ENCODE data around the gene SPATA31D3. TPM values are rescaled to one million over a fixed set of nuclear protein-coding genes. Genes with fewer than 3 reads are reported as not detected.

The SPATA31D3 gene
- total and polyA plus RNA-seq, 2 donors (not counting 1 experiment from before 2014, with no cell fraction given): not detected

- Histone ChIP-seq H3K9ac (ENCODE audit: low read length) (no peak overlapping the region), H3K36me3 (replicated peaks in 1 of 2; ENCODE audit: control extremely low read depth in 1 of 2, control insufficient read depth in 1 of 2, extremely low read depth in 1 of 2, insufficient read depth in 2 of 2, low read length in 1 of 2) (no peaks in the 10 kb centered on the region), H3K27ac (ENCODE audit: low read length in 2 of 2) (no peak overlapping the region), H4K20me1 (ENCODE audit: control insufficient read depth, insufficient read depth, low read length, poor library complexity, severe bottlenecking) (no peaks in the 10 kb centered on the region), H3K27me3 (replicated peaks in 1 of 4; ENCODE audit: control extremely low read depth in 1 of 4, control insufficient read depth in 3 of 4, insufficient read depth in 4 of 4, low read length in 3 of 4) (no peaks in the 10 kb centered on the region), H3K79me2 (ENCODE audit: control insufficient read depth, insufficient read depth, low read length) (no peaks in the 10 kb centered on the region), H3K4me3 (ENCODE audit: control extremely low read depth in 1 of 5, extremely low read depth in 1 of 5, insufficient read depth in 1 of 5, low read depth in 2 of 5, low read length in 4 of 5) (no peak overlapping the region), H2AFZ (ENCODE audit: insufficient read depth, low read depth, low read length, poor library complexity, severe bottlenecking) (peak overlapping the region; percentile 16), H3K4me2 (replicated peaks; ENCODE audit: low read depth, low read length, poor library complexity, severe bottlenecking) (no peak overlapping the region), H3K9me3 (ENCODE audit: control extremely low read depth in 1 of 3, control insufficient read depth in 2 of 3, insufficient read depth in 1 of 3, low read length in 2 of 3) (peaks cover under 1 to 10% (median 1%) of the 10 kb centered on the region in 3 donors), H3K4me1 (ENCODE audit: control insufficient read depth in 2 of 2, insufficient read depth in 2 of 2, low read length in 2 of 2) (peaks cover 0 to 9% of the 10 kb centered on the region in 2 donors)
- intact Hi-C loops (cut with micrococcal nuclease): no loop called here
- peaks cover 22% of the 10 kb centered on the region for H3K4me1 Mint-ChIP-seq
- H3K27ac Mint-ChIP-seq: no peak overlapping the region
- no peaks in the 10 kb centered on the region for H3K27me3 Mint-ChIP-seq
- no peaks in the 10 kb centered on the region for H3K9me3 Mint-ChIP-seq (ENCODE audit: insufficient read depth)
- ChIA-PET CTCF (no interaction called here), POLR2A (no interaction called here)
- no peak for TF ChIP-seq EZH2 (IDR thresholded peaks at IDR 0.05; ENCODE audit: borderline replicate concordance, insufficient read depth, low read depth, low read length, poor library complexity, severe bottlenecking)
- no peak for TF ChIP-seq CTCF (IDR thresholded peaks at IDR 0.05)
- DNase-seq: no peak
- peak; percentile 31 for ATAC-seq (ENCODE audit: low read depth)
- WGBS (ENCODE audit: insufficient coverage): 100% methylated on average over 1 of the region's 2 CpGs
- H3K4me3 Mint-ChIP-seq: no peak overlapping the region
These were observed 35.9 kb downstream of the SPATA31D3 start for GRCh38 chr9:81979196-81979595.

- Histone ChIP-seq H2AFZ (ENCODE audit: insufficient read depth, low read depth, low read length, poor library complexity, severe bottlenecking) (no peak overlapping the region), H3K9me3 (ENCODE audit: control extremely low read depth in 1 of 3, control insufficient read depth in 2 of 3, insufficient read depth in 1 of 3, low read length in 2 of 3) (peaks cover 0 to 10% (median 0%) of the 10 kb centered on the region in 3 donors), H3K79me2 (ENCODE audit: control insufficient read depth, insufficient read depth, low read length) (no peaks in the 10 kb centered on the region), H3K4me3 (ENCODE audit: control extremely low read depth in 1 of 5, extremely low read depth in 1 of 5, insufficient read depth in 1 of 5, low read depth in 2 of 5, low read length in 4 of 5) (no peak overlapping the region), H3K27me3 (replicated peaks in 1 of 4; ENCODE audit: control extremely low read depth in 1 of 4, control insufficient read depth in 3 of 4, insufficient read depth in 4 of 4, low read length in 3 of 4) (no peaks in the 10 kb centered on the region), H4K20me1 (ENCODE audit: control insufficient read depth, insufficient read depth, low read length, poor library complexity, severe bottlenecking) (no peaks in the 10 kb centered on the region), H3K4me2 (replicated peaks; ENCODE audit: low read depth, low read length, poor library complexity, severe bottlenecking) (no peak overlapping the region), H3K4me1 (ENCODE audit: control insufficient read depth in 2 of 2, insufficient read depth in 2 of 2, low read length in 2 of 2) (peaks cover 0 to 9% of the 10 kb centered on the region in 2 donors), H3K9ac (ENCODE audit: low read length) (no peak overlapping the region), H3K36me3 (replicated peaks in 1 of 2; ENCODE audit: control extremely low read depth in 1 of 2, control insufficient read depth in 1 of 2, extremely low read depth in 1 of 2, insufficient read depth in 2 of 2, low read length in 1 of 2) (no peaks in the 10 kb centered on the region), H3K27ac (ENCODE audit: low read length in 2 of 2) (no peak overlapping the region)
- no peaks in the 10 kb centered on the region for H3K9me3 Mint-ChIP-seq (ENCODE audit: insufficient read depth)
- CTCF ChIA-PET: no interaction called here
- no peak for TF ChIP-seq EZH2 (IDR thresholded peaks at IDR 0.05; ENCODE audit: borderline replicate concordance, insufficient read depth, low read depth, low read length, poor library complexity, severe bottlenecking)
- TF ChIP-seq CTCF (IDR thresholded peaks at IDR 0.05): no peak
- DNase-seq: no peak
- intact Hi-C loops (cut with micrococcal nuclease): no loop called here
- ATAC-seq (ENCODE audit: low read depth): no peak
- POLR2A ChIA-PET: no interaction called here
- H3K4me3 Mint-ChIP-seq: no peak overlapping the region
- peaks cover 22% of the 10 kb centered on the region for H3K4me1 Mint-ChIP-seq
- H3K27ac Mint-ChIP-seq: no peak overlapping the region
- no peaks in the 10 kb centered on the region for H3K27me3 Mint-ChIP-seq
These were observed 37.3 kb downstream of the SPATA31D3 start for GRCh38 chr9:81980568-81980967.

Measured in B cell (primary cell).